NCI-H1417 (cell line): Measurements from ENCODE around the gene IFT81.
"Not testable (repeated sequence)": the region's sequence is repeated elsewhere in the genome, so short reads cannot be mapped to it uniquely, and the experiment has no call there.

Source experiments
- DNase-seq, 3 experiments: peaks; one replicate each; lab custom pipeline; 2025; lab: John Stamatoyannopoulos, UW

Gene IFT81

GRCh38 chr12:110124269-110124995 lies at the start of gene IFT81:
IFT81 (plus strand) TSS chr12:110124357; CDS start chr12:110127381, 3,024 bp downstream.
- DNase-seq, result peak; percentile 97 to 98 (median 97)

GRCh38 chr12:110075880-110076279 lies 48.3 kb upstream of the IFT81 start:
- DNase-seq, result no peak

- DNase-seq, result no peak
These were observed 46.4 kb upstream of the IFT81 start for GRCh38 chr12:110077800-110078199.

GRCh38 chr12:110079477-110080400 lies 44.4 kb upstream of the IFT81 start:
- DNase-seq, result no peak

- no peak for DNase-seq
These were observed 43.7 kb upstream of the IFT81 start for GRCh38 chr12:110080410-110080809.

- no peak for DNase-seq
These were observed 39.7 kb upstream of the IFT81 start for GRCh38 chr12:110084314-110085015.

- not testable (repeated sequence) for DNase-seq
These were observed 35.9 kb upstream of the IFT81 start for GRCh38 chr12:110088216-110088615.

GRCh38 chr12:110088936-110089335 lies 35.2 kb upstream of the IFT81 start:
- no peak for DNase-seq

GRCh38 chr12:110090266-110091135 lies 33.7 kb upstream of the IFT81 start:
- no peak for DNase-seq

GRCh38 chr12:110091136-110091711 lies 32.9 kb upstream of the IFT81 start:
- DNase-seq, result no peak

- no peak for DNase-seq
These were observed 30.4 kb upstream of the IFT81 start for GRCh38 chr12:110093631-110094311.

GRCh38 chr12:110100315-110100970 lies 23.7 kb upstream of the IFT81 start:
- peak; percentile 70 to 92 (median 78) for DNase-seq

GRCh38 chr12:110102255-110102654 lies 21.9 kb upstream of the IFT81 start:
- peak; percentile 23 to 72 (median 43) for DNase-seq

- no peak for DNase-seq
These were observed 19.7 kb upstream of the IFT81 start for GRCh38 chr12:110104188-110105094.

GRCh38 chr12:110105159-110105558 lies 19.0 kb upstream of the IFT81 start:
- DNase-seq, result no peak

GRCh38 chr12:110105986-110106385 lies 18.2 kb upstream of the IFT81 start:
- DNase-seq, result no peak

- no peak for DNase-seq
These were observed 16.5 kb upstream of the IFT81 start for GRCh38 chr12:110107369-110108281.
